NCI-H460 (cell line): ENCODE results near the gene RHEB. TPM values are rescaled to one million over a fixed set of nuclear protein-coding genes. Genes with fewer than 3 reads are reported as not detected.

Experiments used
- DNase-seq: peaks from one replicate; pipeline ENCODE4 v3.0.0-alpha.2; 2016; ENCODE audit warnings: low read depth; ENCODE audit errors: extremely low read depth
- total RNA-seq: library from RNA; depleted of rRNA; stranded (reverse); fragments of >200 nt; shearing (Covaris generic); gene quantifications from 2 replicates; pipeline ENCODE4 v1.2.3, GENCODE V29; 2014

Gene RHEB
- total RNA-seq, 1 experiment from 2014 or later: 238 TPM

DNA sequence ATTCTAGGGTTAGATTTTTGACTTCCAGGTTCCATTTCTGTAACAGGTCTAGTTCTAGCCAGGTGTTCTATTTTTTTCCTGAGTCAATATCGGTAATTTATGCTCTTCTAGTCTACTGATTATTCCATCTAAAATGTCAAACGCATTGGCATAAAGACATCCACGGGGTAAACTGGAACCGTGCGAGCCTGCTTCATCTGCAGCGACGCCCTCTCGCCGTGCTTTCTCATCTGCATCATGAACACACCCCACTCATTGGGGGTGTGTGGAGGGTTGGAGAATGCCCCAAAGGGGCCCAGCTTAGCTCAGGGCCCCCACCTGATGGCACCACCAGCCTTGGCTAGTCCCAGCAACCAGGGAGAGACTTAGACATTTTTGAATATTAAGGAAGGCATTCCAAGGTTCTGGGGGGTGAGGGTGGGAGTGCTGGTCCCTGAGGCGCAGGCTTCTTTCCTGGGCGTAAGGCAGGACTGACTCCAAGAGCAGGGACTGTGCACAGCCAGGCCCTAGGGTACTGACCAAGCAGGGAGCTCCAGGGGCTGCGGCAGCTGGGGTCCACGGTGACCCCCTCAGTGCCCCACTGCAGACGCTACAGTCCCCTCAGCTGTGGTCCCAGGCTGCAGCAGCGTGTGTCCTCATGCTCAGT lies 66.9 kb downstream of the RHEB start:
- DNase-seq: no peak

DNA sequence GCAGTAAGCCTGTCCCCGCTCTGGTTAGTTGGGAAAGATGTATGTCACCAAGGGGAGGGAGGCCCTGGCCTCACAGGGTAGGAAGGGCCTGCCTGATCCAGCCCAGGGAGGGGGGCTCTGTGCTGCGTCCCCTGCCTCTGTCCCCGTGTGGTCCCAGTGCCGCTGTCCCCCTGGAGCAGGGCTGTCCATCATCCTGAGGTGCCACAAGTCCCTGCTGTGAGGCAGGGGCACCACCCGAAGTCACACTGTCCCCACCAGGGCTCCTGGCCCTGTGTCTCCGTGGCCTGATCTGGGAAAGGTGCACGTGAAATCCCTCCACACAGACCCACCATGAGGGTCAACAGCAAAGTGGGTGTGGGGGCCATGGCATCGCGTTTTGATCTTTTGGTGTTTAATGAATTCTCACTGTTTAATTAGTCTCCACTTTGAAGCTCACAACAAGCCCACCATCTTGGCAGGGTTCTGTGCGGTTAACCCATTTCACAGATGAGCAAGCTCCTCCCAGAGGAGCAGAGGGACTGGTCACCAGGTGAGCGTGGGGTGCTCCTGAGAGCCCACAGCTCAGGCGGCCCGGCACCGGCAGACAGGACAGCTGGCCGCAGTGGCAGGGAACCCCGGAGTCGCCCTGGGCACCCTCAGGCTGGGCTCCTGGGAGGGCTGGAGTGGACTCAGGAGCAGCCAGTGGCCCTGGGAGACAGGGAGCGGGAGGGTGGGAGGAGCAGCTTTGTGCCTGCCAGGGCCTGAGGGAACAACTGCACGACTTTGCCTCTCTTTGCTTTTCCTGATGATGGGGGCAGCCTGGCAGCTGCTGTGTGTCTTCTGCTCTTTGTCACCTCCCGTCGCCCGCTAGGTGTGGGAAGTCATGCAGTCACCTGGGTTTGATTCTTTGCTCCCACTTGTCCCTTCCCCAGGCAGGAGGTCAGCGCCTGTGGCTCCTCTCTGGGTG lies 67.8 kb downstream of the RHEB start:
- no peak for DNase-seq

DNA sequence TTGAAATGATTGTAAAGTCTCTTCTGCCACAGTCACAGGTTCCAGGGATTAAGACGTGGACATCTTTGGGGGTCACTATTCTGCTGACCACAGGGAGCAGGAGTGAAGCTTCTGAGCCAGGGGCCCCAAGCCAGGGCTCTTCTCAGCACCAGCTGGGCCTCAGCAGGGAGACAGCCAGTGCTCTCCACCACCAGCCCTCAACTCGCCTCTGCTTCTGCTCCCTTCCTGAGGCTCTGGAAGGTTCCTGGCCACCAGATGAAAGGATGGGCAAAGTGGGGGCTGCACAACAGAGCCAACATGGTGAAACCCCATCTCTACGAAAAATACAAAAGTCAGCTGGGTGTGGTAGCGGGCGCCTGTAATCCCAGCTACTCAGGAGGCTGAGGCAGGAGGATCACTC lies 68.5 kb downstream of the RHEB start:
- DNase-seq: no peak

DNA sequence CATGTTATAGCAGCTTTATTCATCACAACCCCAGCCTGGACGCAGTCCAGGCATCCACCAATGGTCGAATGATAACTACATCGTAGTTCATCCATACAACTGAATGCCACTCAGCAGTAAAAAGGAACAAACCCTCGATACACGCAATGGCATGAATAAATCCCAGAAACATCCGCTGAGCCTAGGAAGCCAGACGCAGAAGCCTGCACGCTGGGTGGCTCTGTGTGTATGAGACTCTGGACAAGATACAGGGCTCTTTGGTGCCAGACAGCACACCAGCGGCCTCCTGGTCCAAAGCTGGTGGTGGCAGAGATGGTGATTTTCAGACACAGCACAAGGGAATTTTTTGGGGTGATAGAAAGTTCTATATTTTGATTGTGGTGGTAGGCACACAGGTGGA lies 69.7 kb downstream of the RHEB start:
- no peak for DNase-seq

DNA sequence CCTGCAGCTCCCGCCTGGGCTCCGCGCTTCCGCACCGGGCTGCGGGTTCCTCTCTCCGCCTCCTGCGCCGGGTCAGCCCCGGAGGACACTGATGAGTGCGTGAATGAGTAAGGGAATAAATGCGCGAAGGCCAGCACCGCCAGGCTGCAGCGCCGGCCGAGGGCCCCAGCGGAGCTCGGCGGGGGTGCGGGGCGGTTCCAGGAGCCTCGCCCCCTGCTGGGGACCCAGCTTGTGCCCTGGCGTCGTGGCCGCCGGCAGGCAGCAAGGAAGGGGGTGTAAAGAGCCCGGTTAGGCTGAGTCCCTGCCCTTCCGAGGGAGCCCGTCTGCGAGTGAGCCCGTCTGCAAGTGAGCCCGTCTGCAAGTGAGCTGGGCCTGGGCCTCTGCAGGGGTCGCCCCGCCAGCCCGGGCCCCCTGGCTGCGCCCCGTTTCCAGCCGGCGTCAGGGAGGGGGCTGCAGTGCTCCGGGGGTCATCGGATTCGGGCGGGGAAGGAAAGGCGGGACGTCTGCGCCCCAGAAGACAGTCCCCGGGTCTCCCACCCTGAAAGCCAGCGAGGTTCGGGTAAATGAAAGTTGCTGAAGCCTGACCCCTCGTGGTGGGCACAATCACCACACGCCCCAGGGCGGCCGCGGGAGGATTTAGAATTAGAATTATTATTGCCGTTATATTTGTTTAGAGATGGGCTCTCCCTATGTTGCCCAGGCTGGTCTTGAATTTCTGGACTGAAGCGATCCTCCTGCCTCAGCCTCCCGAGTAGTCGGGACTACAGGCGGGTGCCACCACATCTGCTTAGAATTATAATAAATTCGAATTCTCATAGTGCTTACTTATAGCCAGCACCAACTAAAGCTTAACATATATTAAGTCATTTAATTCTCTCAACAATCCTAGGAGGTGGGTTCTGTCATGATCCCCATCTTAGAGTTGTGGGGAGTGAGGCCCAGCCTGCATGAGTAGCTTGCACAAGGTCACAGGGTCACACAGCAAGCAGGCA lies 71.1 kb downstream of the RHEB start:
- peak; percentile 59 for DNase-seq

DNA sequence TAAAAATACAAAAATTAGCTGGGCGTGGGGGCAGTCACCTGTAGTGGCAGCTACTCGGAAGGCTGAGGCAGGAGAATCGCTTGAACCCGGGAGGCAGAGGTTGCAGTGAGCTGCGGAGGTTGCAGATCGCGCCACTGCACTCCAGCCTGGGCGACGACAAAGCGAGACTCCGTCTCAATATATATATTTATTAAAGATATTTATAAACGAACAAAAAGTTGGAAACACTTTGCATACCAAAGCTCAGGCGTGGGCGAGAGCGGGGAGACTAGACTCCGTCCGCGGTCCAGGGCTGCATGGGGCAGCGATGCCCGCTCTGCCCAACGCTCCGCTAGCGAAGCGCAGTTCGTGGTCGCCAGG lies 71.8 kb downstream of the RHEB start:
- no peak for DNase-seq

DNA sequence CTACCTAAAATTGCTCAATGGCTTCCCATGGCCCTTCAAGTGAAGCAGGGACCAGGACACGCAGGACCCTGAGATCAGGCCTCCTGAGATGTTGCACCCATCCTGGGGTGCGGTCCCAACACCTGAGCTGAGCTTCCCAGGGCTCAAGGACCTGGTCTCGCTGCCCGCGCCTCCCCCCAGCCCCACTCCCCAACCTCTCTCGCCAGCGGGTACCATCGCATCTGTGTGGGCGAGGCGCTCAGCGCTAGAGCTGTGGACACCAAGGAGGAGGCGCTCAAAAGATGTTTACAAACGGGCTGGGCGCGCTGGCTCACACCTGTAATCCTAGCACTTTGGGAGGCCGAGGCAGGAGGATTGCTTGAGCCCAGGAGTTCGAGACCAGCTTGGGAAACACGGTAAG lies 72.4 kb downstream of the RHEB start:
- DNase-seq: no peak

DNA sequence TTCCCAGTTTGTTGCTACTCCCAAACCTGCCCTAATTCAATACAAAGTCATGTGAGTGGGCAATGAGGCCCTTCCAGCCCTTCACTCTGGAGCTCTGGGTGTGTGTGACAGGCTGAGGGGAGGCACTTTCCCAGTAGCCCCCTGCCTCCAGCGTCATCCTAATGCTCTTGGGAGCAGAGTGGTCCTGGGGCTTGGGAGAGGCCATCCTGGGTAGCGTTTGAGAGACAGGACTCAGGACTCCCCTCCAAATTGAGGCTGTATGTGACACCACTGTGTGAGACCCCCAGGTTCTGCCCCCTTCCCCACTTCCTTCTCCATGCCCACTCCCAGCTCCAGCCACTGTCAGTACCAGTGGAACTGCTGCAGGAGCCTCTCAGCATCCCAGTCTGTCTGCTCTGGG lies 73.3 kb downstream of the RHEB start:
- DNase-seq: no peak

DNA sequence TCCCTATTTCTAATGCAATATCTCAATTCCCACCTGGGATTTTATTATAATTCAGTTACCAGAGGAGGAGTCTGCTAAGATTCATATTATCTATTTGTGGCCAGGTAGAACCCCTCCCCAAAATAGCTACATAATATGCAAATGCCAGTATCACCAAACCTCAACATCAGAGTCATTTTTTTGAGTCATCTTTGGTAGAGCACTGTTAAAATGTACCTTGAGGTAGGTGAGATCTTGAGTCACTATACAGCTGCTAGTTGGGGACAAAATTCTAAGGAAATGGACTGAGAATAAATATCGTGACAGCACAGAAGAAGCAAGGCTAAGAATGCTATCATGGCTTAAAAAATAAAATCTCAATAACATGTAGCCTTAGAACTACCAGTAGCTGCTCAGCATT lies 75.1 kb downstream of the RHEB start:
- no peak for DNase-seq

DNA sequence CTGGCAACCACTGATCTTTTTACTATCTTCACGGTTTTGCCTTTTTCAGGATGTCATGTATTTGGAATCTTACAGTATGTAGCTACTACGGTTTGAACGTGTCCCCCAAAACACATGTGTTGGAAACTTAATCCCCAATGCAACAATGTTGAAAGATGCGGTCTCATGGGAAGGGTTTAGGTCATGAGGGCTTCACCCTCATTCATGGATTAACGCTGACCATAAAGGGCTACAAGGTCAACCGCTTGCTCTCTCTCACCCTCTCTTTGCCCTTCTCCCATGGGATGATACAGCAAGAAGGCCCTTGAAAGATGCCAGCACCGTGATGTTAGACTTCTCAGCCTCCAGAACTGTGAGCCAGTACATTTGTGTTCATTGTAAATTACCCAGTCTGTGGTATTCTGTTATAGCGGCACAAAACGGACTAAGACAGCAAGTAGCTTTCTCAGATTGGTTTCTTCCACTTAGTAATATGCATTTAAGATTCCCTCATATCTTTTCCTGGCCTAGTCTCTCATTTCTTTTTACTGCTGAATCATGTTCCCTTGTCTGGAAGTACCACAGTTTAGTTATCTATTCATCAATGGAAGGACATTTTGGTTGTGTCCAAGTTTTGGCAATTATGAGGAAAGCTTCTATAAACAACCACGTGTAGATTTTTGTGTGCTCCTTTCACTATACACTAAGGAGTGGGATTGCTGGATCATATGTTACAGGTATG lies 76.8 kb downstream of the RHEB start:
- DNase-seq: no peak

DNA sequence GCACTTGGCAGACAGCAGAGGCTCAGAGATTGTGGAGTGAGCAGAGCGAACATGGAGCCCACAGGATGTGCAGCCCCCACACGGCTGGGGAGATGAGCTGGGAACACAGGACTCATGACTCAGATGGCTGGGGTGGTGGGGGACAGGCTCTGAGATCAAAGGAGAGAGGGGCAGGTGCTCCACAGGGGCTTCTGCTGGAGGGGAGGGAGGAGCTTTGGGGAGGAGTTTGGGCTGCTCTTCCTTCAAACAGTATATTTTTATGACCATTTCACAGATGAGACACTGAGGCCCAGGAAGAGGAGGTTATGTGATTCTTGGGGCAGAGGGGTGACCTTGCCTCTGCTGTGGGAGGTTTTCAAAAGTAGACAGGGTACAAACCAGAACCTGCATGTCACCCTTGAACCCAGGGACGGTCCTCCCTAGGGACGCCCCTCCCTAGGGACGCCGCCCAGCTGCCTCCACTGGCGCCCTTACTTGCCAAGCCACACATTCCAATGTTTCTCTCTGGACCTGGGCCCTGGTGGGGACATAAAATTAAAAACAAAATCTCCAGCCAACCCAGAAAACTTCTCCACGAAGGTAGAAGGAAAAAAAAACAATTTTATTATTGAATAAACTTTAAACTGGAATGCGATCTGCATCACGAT lies 78.8 kb downstream of the RHEB start:
- DNase-seq: no peak

DNA sequence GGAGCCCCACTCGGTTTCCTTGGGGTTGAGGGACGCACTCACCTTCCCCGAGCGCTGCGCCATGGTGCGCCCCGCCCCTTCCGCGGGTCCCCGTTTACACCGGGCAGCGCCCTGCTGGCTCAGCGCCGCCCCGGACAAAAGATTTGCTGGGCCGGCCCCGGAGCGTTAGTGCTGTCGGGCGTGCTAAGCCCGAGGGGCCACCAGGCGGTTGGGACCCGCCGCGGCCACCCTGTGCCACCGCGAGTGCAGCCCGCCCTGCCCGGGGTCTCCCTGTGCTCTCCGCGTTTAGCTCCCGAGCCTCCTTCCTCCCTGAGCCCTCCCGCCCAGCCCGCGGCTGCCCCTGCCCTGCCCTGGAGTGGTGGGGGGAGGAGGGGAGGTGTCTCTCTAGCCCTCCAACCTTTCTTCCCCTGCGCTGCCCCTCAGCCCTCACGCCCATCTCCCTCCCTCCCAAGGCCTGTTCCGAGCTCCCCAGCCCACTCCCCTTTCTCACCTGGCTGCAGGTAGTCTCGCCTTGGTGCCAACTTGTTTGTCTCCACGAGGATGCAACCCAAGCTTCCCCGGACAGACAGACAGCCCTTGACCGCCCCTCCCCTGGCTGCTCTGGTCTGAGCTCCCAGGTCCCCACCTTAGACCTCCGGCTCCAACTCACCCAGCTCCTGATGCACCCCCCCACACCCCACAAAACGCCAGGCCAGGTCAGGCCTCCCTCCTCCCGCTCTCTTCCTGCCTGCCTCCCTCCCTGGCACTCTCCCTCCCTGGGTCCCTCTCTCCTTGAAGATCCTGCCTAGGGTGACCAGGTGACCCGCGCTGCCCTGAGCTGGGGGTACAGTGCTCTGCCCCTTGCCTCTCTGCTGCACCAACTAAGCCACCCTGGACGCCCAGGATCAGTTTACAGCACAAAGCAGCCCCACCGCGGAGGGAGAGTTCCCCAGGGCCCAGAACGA lies 79.6 kb downstream of the RHEB start, which contains the start of gene CRYGN:
Gene CRYGN (minus strand): TSS at position 287 of the 944 bp plus-strand sequence. CDS start 224 bp downstream, at position 63.
- no peak for DNase-seq

DNA sequence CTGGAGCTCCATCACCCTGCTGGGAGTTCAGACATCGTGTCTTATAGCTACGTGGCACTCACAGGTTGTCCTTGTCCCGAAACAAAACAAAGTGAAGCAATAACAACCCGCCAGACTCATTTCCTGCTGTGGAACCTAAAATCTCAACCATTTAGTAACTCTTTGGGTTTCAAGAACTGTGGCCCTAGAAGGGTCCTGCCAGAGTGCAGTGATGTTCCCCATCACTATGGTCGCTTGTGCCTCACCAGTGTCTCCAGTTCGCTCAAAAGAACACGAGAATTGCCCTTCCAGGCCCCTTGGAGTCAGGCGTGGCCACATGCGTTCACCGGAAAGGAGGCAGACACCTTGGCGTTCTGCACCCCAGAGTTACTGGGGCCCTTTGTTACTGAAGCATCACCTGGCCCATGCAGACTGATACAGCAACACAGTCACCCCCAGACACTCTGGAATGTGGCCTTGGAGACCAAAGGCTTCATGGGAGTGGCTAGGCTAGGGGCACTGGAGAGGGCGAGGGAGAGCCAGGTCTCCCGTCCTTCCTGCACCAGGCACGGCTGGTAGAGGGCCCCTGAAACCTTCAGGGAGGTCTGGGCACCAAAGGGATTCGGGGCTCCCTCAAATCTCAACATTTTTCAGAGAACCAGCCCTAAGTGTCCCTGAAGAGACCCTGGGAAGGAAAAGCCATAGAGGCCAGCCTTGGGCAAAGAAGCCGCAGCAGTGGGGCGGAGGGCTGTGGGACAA lies 80.7 kb downstream of the RHEB start:
- DNase-seq: no peak

DNA sequence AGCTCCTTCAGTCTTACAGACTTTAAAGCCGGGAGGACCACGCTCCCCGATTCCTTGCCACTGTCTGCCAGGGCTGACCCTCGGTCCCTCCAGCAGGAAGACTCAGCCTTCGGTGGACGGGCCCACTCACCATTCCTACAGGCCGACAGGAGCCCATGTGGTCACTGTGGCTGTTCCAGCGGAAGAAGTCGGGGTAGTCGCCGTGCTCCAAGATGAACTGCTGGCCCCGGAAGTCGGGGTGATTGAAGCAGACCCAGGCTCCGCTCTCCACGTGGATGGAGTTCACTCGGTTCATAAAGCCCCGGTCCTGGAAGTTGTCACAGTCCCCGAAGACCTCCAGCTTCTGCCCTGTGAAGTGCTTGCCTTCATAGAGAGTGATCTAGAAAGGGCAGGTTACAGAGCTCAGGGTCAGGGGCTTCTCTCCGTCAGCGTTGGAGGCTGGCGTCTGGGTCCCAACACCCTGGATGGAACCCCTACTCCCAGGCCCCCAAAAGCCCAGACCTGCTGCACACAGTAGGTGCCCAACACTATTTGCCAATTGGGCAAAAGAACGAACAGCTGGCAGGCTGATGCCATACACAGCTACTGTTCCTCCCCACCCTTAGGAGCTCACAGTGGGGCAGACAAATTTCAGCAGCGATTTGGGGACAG lies 81.7 kb downstream of the RHEB start:
- no peak for DNase-seq

DNA sequence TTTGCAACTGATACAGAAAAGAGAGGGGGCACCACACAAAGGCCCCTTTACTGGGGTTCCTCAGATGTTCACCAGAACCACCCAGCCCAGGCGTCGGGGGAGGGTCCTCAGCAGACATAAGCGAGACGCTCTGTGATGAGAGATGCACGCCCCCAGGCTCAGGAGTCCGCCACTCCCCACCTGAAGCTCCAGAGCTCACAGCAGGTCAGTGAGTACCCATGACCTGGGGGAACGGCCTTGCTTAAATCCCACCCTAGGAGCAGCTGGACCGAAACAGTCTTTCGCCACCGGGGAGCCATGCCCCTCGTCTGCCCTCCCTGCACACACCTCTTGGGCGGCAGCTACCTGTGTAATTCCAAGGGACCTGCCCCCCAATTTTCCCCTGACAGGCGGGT lies 82.5 kb downstream of the RHEB start:
- no peak for DNase-seq

DNA sequence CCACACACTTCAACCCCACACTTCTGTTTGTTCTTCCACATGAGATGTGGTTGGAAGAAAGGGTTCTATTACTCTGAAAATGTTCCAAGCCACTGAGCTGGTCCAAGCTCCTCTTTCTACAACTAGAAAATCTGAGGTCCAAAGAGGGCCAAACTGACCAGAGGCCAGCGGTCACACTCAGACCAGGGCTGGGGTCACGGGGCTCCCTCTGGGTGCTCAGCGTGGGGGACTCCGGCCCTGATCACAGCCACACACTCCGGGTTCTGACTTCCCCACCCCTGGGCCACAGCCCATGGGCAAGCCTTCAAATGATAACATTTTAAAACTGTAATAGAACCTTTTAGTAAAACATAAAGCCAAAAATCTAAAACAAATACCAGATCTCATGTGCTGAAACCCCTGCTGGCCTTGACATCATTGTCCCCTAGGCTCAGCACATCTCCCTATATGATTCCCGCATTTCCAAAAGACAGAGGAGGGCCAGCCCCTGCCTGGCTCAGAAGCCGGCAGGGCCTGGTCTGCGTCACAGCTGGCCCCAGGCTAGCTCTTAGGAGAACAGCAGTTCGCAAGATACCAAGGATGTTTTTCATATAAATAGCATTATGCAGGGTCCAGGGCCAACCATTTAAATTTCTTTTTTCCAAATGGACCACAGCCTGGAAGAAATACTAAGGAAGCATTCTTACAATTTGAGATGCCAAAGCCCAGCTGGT lies 83.1 kb downstream of the RHEB start:
- DNase-seq: no peak

DNA sequence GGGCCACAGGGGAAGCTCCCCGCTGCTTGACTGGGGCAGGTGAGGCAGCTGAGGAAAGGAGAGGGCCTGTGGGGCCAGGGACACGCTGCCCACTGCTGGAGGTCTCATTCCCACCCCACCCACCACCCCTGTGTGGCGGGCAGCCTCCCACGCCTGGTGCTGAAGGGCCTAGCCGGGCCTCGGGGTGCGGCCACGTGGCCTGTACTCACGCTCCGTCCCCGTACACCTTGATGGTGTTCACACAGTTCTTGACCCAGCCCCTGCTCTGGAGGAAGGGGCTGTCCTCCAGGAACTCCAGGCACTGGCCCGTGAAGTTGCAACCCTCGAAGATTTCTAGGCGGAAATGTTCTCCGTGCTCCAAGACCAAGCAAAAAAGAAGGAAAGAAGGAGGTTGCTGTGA lies 83.7 kb downstream of the RHEB start:
- DNase-seq: no peak
